ENCODE data around the gene FAM168B. TPM values are rescaled to one million over a fixed set of nuclear protein-coding genes. Genes with fewer than 3 reads are reported as not detected.
A peak's percentile ranks its signal among the peaks of the same experiment; 100 is the strongest.

FAM168B gene
- total and polyA plus RNA-seq, 2 of the 13 experiments (the other 11 are each of a cell fraction or from before 2014, with no cell fraction given) = 64.5 to 113 TPM

DNA sequence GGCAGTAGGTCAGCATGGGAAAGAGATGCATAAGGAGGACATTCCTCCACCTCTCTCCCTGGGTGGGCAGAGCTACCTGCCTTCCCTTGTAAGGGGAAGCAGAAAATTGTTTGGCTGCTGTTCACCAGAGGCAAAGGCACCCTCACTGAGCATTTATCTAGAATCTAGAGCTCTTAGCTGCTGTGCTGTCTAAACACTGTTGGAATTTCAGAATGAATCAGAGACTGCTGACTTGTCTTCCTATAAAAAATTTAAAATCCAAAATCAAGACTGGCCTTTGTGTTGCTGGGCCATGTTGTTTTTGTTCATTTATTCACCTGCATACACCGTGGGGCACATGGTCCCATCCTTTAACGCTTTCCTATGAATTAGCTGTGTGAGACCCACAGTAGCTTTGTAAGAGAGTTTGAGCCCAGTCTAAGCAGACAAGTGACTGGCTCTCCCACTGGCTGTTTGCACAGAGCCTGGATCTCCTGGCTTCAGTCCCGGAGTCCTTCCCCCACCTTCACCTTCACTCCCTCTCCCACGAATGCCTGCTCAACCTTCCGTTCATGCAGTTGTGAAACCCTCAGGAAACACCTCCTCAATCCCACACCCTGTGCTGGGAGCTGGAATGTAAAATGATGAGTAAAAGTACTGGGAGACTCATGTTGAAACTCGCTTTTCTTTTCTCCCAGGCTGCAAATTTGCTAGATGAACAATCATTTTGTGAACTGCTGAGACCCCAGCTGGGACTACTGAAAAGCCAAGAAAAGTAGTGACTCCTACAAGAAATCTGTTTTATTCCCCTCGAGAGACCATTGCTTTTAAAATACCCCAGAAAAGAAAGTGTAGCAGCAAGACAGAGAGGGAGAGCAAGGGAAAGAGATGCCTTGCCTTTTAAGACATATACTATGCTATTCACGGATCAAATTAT is 76.2 kb downstream of the FAM168B start (continued):
- TF ChIP-seq, protein P1, sequence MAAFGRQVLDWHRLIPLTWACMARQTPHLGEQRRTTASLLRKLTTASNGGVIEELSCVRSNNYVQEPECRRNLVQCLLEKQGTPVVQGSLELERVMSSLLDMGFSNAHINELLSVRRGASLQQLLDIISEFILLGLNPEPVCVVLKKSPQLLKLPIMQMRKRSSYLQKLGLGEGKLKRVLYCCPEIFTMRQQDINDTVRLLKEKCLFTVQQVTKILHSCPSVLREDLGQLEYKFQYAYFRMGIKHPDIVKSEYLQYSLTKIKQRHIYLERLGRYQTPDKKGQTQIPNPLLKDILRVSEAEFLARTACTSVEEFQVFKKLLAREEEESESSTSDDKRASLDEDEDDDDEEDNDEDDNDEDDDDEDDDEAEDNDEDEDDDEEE (CRISPR knock-in tag; IDR thresholded peaks at IDR 0.05) = no peak
- TF ChIP-seq TRIM24 (CRISPR knock-in tag; IDR thresholded peaks at IDR 0.05) = no peak
- no peak for TF ChIP-seq MAFK (conservative IDR thresholded peaks at IDR 0.05 in 1 of 2, IDR thresholded peaks at IDR 0.05 in 1 of 2; ENCODE audit: low read length in 2 of 2)
- no peak for TF ChIP-seq SNRNP70 (IDR thresholded peaks at IDR 0.05; ENCODE audit: low read depth, low read length)

DNA sequence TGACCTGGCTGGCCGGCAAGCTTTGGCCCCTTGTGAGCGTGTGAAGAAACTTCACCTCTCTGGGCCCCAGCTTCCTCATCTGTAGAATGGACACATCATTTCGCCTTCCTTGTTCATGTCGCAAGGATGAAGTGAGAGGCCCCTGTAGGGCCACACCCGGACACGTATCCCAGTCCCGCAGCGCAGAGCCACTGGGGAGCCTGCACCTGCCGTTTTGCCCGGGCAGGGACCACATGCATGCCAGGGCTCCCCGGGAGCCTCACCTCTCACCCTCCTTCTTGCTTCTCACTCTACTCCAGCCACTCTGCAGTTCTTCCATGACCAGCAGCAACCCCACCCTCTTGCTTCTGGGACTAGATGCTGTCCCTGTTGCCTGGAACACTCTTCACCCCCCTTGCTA is 77.5 kb downstream of the FAM168B start:
- TF ChIP-seq ZNF629 (CRISPR knock-in tag; conservative IDR thresholded peaks at IDR 0.05) (0 out of 2 replicates have a peak, but pooled peaks have one; percentile 25), GATAD1 (CRISPR knock-in tag; IDR thresholded peaks at IDR 0.05) (no peak)
- CTCF ChIA-PET (ENCODE audit: low intra/inter-chr PET ratio, low total read pairs) = no interaction called here
- no peak for FAIRE-seq
- 22% methylated on average over 9 of the region's 11 CpGs for WGBS (ENCODE audit: low lambda C conversion rate)
- Histone ChIP-seq H3K79me2 (ENCODE audit: insufficient read depth, low read length) (no peaks in the 10 kb centered on the region), H3K36me3 (replicated peaks in 1 of 2; ENCODE audit: control insufficient read depth in 1 of 2, insufficient read depth in 2 of 2, low read length in 2 of 2) (no peaks in the 10 kb centered on the region), H2AFZ (ENCODE audit: low read length) (no peak overlapping the region), H3K9me3 (ENCODE audit: low read length) (no peaks in the 10 kb centered on the region), H3K9ac (ENCODE audit: insufficient read depth, low read depth, low read length) (no peak overlapping the region), H3K4me1 (ENCODE audit: insufficient read depth, low read length) (no peaks in the 10 kb centered on the region), H3K27ac (ENCODE audit: extremely low read length, insufficient read depth, low read length) (no peak overlapping the region), H3K4me2 (ENCODE audit: low read depth, low read length) (no peak overlapping the region), H4K20me1 (ENCODE audit: insufficient read depth, low read length) (no peaks in the 10 kb centered on the region), H3K4me3 (replicated peaks in 1 of 3; ENCODE audit: insufficient read depth in 1 of 3, low read depth in 2 of 3, low read length in 3 of 3) (no peak overlapping the region), H3K27me3 (ENCODE audit: control insufficient read depth in 1 of 2, insufficient read depth in 2 of 2, low read length in 2 of 2) (peaks cover 0 to 42% of the 10 kb centered on the region in 2 experiments; a peak in 3 of 5 replicates)
- no TSS peak for BruUV-seq (replicated peaks)
- ATAC-seq = no peak
- DNase-seq (ENCODE audit: low spot score) = no peak
- POLR2A ChIA-PET = no interaction called here
- in situ Hi-C loops (cut with HindIII; ENCODE audit: extremely low pct_ligation_motif_present, low pct_unique_long_range_greater_than_20kb) (no loop called here), intact Hi-C loops (cut with micrococcal nuclease; ENCODE audit: unreplicated experiment) (no loop called here)

Measured in HepG2 (cell line).